ENCODE data around the gene FEZF2. TPM values are rescaled to one million over a fixed set of nuclear protein-coding genes. Genes with fewer than 3 reads are reported as not detected.

Gene FEZF2
- total RNA-seq, 1 donor from 2014 or later, result 7.6 TPM

DNA sequence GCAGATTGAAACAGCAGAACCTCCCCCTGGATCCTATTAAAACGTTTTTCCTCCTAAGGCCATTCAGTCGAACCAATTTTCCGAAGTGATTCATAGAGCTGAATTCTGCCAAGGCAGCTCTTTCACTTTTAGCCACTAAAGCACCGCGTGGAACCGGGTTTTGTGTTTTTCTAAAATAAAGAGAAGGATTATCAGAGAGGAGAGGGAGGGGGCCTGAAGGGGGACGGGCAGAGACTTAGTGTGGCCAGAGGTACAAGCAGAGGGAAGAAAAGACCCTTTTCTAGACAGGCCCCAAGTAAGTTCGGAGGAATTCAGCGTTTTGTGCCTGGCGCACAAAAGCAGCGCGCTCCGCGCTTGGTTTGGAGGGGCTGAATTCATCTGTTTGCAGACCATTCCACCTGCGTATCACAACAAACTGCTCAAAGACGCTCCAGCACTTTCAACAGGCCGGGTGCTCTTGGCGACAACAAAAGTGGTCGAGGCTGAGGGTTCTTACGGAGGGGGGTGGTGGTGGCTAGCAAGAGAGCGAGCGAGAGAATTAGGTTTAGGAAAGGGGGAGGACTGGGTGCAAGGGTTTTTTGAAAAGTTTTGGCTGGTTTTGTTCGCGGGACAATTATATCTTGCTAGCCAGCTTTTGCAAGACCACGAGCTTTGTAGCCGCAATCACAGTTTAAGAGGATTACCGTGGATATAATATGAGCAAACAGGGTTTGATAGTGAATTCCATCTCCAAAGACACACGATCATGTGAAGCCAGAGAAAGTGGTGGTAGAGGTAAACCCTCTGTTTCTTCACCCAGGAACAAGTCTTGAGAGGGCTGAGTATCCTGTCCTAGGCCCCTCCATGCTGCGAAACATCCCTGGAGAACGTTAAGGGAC is 1.2 kb upstream of the FEZF2 start:
- Mint-ChIP-seq H3K4me1 (peaks cover 58% of the 10 kb centered on the region), H3K36me3 (peaks cover 11% of the 10 kb centered on the region), H3K27me3 (ENCODE audit: insufficient read depth, low read depth) (peaks cover 85% of the 10 kb centered on the region), H3K27ac (peak overlapping the region; percentile 90), H3K9me3 (peaks cover 4% of the 10 kb centered on the region), H3K4me3 (peak overlapping the region; percentile 87)
- Histone ChIP-seq H3K4me3 (peak overlapping the region; percentile 46), H4K20me1 (ENCODE audit: low read depth) (peaks cover 92% of the 10 kb centered on the region), H3K9me3 (ENCODE audit: low read depth) (no peaks in the 10 kb centered on the region), H3K27me3 (peaks cover 100% of the 10 kb centered on the region), H3K9ac (no peak overlapping the region), H3K36me3 (no peaks in the 10 kb centered on the region), H3F3A (ENCODE audit: low read depth) (peaks cover 93% of the 10 kb centered on the region), H3K27ac (peak overlapping the region; percentile 34), H3K4me1 (peaks cover 80% of the 10 kb centered on the region), H3K79me2 (ENCODE audit: low read depth) (no peaks in the 10 kb centered on the region), H3K4me2 (peak overlapping the region; percentile 81), H2AFZ (replicated peaks) (no peak overlapping the region)
- peak; percentile 87 for DNase-seq (ENCODE audit: low spot score)
- TF ChIP-seq EZH2 (IDR thresholded peaks at IDR 0.05), result peak; percentile 13
- no peak for TF ChIP-seq CTCF (IDR thresholded peaks at IDR 0.05)

GRCh38 chr3:62373714-62374333 is 474 bp upstream of the FEZF2 start:
- Histone ChIP-seq H3K9ac (no peak overlapping the region), H3K27ac (peak overlapping the region; percentile 34), H4K20me1 (ENCODE audit: low read depth) (peaks cover 92% of the 10 kb centered on the region), H3K79me2 (ENCODE audit: low read depth) (no peaks in the 10 kb centered on the region), H3K4me1 (peaks cover 77% of the 10 kb centered on the region), H2AFZ (replicated peaks) (no peak overlapping the region), H3K27me3 (peaks cover 100% of the 10 kb centered on the region), H3K36me3 (no peaks in the 10 kb centered on the region), H3K4me3 (peak overlapping the region; percentile 46), H3K4me2 (peak overlapping the region; percentile 81), H3K9me3 (ENCODE audit: low read depth) (no peaks in the 10 kb centered on the region), H3F3A (ENCODE audit: low read depth) (peaks cover 85% of the 10 kb centered on the region)
- H3K4me3 Mint-ChIP-seq, result peak overlapping the region; percentile 87
- peaks cover 83% of the 10 kb centered on the region for H3K27me3 Mint-ChIP-seq (ENCODE audit: insufficient read depth, low read depth)
- TF ChIP-seq CTCF (IDR thresholded peaks at IDR 0.05) (no peak), EZH2phosphoT487 (IDR thresholded peaks at IDR 0.05) (peak; percentile 79), EZH2 (IDR thresholded peaks at IDR 0.05) (peak; percentile 43)
- H3K9me3 Mint-ChIP-seq, result peaks cover 4% of the 10 kb centered on the region
- peaks cover 11% of the 10 kb centered on the region for H3K36me3 Mint-ChIP-seq
- peaks cover 56% of the 10 kb centered on the region for H3K4me1 Mint-ChIP-seq
- peak overlapping the region; percentile 90 for H3K27ac Mint-ChIP-seq
- DNase-seq (ENCODE audit: low spot score), result peak; percentile 49

GRCh38 chr3:62372621-62373041 is 719 bp downstream of the FEZF2 start:
- Histone ChIP-seq H3K4me3 (peak overlapping the region; percentile 46), H2AFZ (replicated peaks) (no peak overlapping the region), H3K27ac (no peak overlapping the region), H3K4me1 (peaks cover 72% of the 10 kb centered on the region), H3K79me2 (ENCODE audit: low read depth) (no peaks in the 10 kb centered on the region), H3K9me3 (ENCODE audit: low read depth) (no peaks in the 10 kb centered on the region), H3K27me3 (peaks cover 100% of the 10 kb centered on the region), H3F3A (ENCODE audit: low read depth) (peaks cover 84% of the 10 kb centered on the region), H3K4me2 (peak overlapping the region; percentile 81), H4K20me1 (ENCODE audit: low read depth) (peaks cover 92% of the 10 kb centered on the region), H3K36me3 (no peaks in the 10 kb centered on the region), H3K9ac (no peak overlapping the region)
- DNase-seq (ENCODE audit: low spot score), result peak; percentile 62
- Mint-ChIP-seq H3K27me3 (ENCODE audit: insufficient read depth, low read depth) (peaks cover 88% of the 10 kb centered on the region), H3K36me3 (peaks cover 11% of the 10 kb centered on the region), H3K4me1 (peaks cover 62% of the 10 kb centered on the region), H3K4me3 (peak overlapping the region; percentile 87), H3K27ac (no peak overlapping the region), H3K9me3 (peaks cover 4% of the 10 kb centered on the region)
- TF ChIP-seq CTCF (IDR thresholded peaks at IDR 0.05), result no peak
- TF ChIP-seq EZH2 (IDR thresholded peaks at IDR 0.05), result peak; percentile 79
- peak; percentile 59 for TF ChIP-seq EZH2phosphoT487 (IDR thresholded peaks at IDR 0.05)
